Subcutaneous abdominal adipose tissue (tissue), 5 donors: ENCODE measurements around the gene SLC6A11.

ENCODE experiments used
- H3K27ac ChIP-seq: one replicate; pipeline ENCODE4 v1.7.0; 2013; ENCODE audit warnings: low read depth, mild to moderate bottlenecking, inconsistent platforms, low read length, moderate library complexity
- H3K27me3 ChIP-seq, 5 donors: one replicate each; pipeline ENCODE4 v1.7.0; 2013; ENCODE audit warnings: low read length in 5 of 5, inconsistent platforms in 1 of 5; ENCODE audit not compliant: control insufficient read depth in 5 of 5, insufficient read depth in 4 of 5
- H3K36me3 ChIP-seq, 5 donors: one replicate each; pipeline ENCODE4 v1.7.0; 2013; ENCODE audit warnings: low read length in 5 of 5; ENCODE audit not compliant: control insufficient read depth in 5 of 5, insufficient read depth in 5 of 5
- H3K4me1 ChIP-seq, 5 donors: one replicate each; pipeline ENCODE4 v1.7.0; 2013; ENCODE audit warnings: low read length in 5 of 5, mild to moderate bottlenecking in 3 of 5, moderate library complexity in 1 of 5; ENCODE audit not compliant: control insufficient read depth in 5 of 5, insufficient read depth in 5 of 5
- H3K4me3 ChIP-seq, 5 donors: one replicate each; pipeline ENCODE4 v1.7.0; 2013; ENCODE audit warnings: low read length in 5 of 5, low read depth in 1 of 5
- H3K9ac ChIP-seq, 5 donors: one replicate each; pipeline ENCODE4 v1.7.0; 2013; ENCODE audit warnings: low read length in 5 of 5, mild to moderate bottlenecking in 4 of 5, moderate library complexity in 3 of 5
- H3K9me3 ChIP-seq, 5 donors: one replicate each; pipeline ENCODE4 v1.7.0; 2013; ENCODE audit warnings: low read length in 5 of 5; ENCODE audit not compliant: control insufficient read depth in 5 of 5
- donor health status: healthy.
- donor health status: healthy.
- donor health status: healthy.
- donor health status: healthy.
- donor health status: healthy.

The SLC6A11 gene

GRCh38 chr3:10835406-10835805 is 19.4 kb downstream of the SLC6A11 start:
- Histone ChIP-seq H3K9me3 (peaks cover 0 to 2% (median 0%) of the 10 kb centered on the region in 5 donors), H3K27me3 (peaks cover 14 to 32% (median 21%) of the 10 kb centered on the region in 5 donors), H3K27ac (no peak overlapping the region), H3K36me3 (no peaks in the 10 kb centered on the region), H3K9ac (no peak overlapping the region), H3K4me3 (no peak overlapping the region), H3K4me1 (no peaks in the 10 kb centered on the region)

DNA sequence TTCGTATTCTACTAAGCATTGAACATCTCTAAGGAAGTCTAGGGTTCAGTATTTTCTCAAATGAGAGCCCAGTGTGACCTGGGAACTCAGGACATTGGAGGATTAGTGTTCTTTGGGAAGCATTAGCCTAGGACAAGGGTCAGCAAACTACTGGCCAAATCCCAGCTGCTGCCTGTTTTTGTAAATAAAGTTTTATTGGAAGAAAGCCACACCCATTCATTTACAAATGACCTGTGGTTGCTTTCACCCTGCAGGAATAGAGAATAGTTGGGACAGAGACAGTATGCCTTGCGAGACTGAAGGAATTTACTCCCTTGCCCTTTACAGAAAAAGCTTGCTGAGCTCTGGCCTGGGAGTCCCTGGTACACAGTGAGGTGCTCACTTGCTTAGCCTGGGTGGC is 20.6 kb downstream of the SLC6A11 start:
- Histone ChIP-seq H3K4me1 (no peaks in the 10 kb centered on the region), H3K27me3 (peaks cover 14 to 35% (median 21%) of the 10 kb centered on the region in 5 donors), H3K36me3 (no peaks in the 10 kb centered on the region), H3K9me3 (no peaks in the 10 kb centered on the region), H3K4me3 (no peak overlapping the region), H3K27ac (no peak overlapping the region), H3K9ac (no peak overlapping the region)

GRCh38 chr3:10837849-10838248 is 21.8 kb downstream of the SLC6A11 start:
- no peaks in the 10 kb centered on the region for H3K9me3 ChIP-seq
- H3K4me3 ChIP-seq: no peak overlapping the region
- H3K27me3 ChIP-seq: peaks cover 14 to 35% (median 23%) of the 10 kb centered on the region in 5 donors
- H3K4me1 ChIP-seq: no peaks in the 10 kb centered on the region
- H3K27ac ChIP-seq: no peak overlapping the region
- no peaks in the 10 kb centered on the region for H3K36me3 ChIP-seq
- no peak overlapping the region for H3K9ac ChIP-seq

DNA sequence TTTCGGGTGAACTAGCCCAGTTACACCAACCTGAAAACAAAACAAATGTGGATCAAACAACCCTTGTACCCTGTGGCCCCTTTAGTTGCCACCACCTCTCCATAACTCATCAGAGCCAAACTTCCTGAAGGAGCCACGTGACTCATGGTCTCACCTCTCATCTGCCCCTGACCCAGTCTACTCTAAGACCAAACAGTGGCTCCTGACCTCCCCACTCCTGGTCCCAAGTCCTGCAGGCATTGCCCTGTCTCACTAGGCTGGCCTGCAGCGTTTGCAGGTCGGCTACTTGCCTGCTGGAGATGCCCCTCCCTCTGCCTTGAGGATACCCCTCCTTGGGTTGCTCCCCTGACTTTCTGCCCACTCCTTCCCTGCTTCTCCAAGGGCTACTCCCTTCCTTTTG is 23.1 kb downstream of the SLC6A11 start:
- Histone ChIP-seq H3K4me1 (no peaks in the 10 kb centered on the region), H3K27me3 (peaks cover 14 to 30% (median 23%) of the 10 kb centered on the region in 5 donors), H3K4me3 (no peak overlapping the region), H3K9me3 (peaks cover 0 to 3% (median 0%) of the 10 kb centered on the region in 5 donors), H3K27ac (no peak overlapping the region), H3K36me3 (no peaks in the 10 kb centered on the region), H3K9ac (no peak overlapping the region)

- no peak overlapping the region for H3K27ac ChIP-seq
Observed at GRCh38 chr3:10841100-10841499, 25.1 kb downstream of the SLC6A11 start.

GRCh38 chr3:10843378-10843777 is 27.4 kb downstream of the SLC6A11 start:
- Histone ChIP-seq H3K9me3 (peaks cover 0 to 3% (median 0%) of the 10 kb centered on the region in 5 donors), H3K27me3 (peaks cover 11 to 24% (median 18%) of the 10 kb centered on the region in 5 donors), H3K36me3 (no peaks in the 10 kb centered on the region), H3K9ac (no peak overlapping the region), H3K4me1 (peaks cover 0 to 22% (median 0%) of the 10 kb centered on the region in 5 donors), H3K27ac (no peak overlapping the region), H3K4me3 (no peak overlapping the region)

More at GRCh38 chr3:10841100-10841499, 25.1 kb downstream of the SLC6A11 start:
- H3K4me3 ChIP-seq: no peak overlapping the region
- peaks cover 11 to 23% (median 18%) of the 10 kb centered on the region in 5 donors for H3K27me3 ChIP-seq
- H3K4me1 ChIP-seq: peaks cover 0 to 15% (median 0%) of the 10 kb centered on the region in 5 donors
- peaks cover 0 to 3% (median 0%) of the 10 kb centered on the region in 5 donors for H3K9me3 ChIP-seq
- no peaks in the 10 kb centered on the region for H3K36me3 ChIP-seq
- H3K9ac ChIP-seq: no peak overlapping the region

DNA sequence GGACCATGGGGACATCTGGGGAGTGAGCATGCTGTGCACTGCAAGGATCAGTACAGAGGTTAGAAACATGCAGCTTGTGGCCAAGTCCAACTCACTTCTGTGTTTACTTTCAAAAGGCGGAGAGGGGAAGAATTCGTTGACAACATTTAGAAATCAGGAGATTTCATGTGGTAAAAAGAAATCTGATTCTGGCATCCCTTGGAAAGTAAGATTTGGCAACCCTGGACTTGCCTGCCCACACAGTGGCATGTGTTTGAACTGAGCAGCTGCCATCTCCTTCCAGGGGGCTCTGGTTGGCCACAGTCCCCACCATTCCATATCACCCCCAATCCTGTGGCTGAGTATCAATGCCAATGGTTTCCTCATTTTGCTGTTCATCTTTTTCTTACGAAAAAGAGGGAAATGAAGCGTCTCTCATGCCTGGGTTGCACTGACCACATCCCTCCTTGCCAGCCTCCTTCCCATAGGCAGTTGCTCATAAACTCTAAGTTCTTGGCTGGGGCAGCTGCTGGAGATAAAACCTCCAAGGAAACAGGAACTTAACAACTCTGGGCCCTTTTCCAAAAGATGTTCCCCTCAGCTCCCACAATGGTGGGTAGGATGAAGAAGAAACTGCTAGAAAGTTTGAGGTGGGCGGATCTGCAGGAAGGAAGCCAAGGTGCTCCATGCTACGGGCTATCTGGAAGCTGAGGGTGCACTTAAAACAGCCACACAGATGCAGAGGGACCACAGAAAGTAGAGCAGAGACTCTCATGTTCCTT is 29.2 kb downstream of the SLC6A11 start:
- H3K27ac ChIP-seq: no peak overlapping the region
- H3K36me3 ChIP-seq: no peaks in the 10 kb centered on the region
- peaks cover 0 to 3% (median 0%) of the 10 kb centered on the region in 5 donors for H3K9me3 ChIP-seq
- peaks cover 0 to 22% (median 0%) of the 10 kb centered on the region in 5 donors for H3K4me1 ChIP-seq
- no peak overlapping the region for H3K9ac ChIP-seq
- H3K27me3 ChIP-seq: peaks cover 0 to 19% (median 5%) of the 10 kb centered on the region in 5 donors
- no peak overlapping the region for H3K4me3 ChIP-seq

DNA sequence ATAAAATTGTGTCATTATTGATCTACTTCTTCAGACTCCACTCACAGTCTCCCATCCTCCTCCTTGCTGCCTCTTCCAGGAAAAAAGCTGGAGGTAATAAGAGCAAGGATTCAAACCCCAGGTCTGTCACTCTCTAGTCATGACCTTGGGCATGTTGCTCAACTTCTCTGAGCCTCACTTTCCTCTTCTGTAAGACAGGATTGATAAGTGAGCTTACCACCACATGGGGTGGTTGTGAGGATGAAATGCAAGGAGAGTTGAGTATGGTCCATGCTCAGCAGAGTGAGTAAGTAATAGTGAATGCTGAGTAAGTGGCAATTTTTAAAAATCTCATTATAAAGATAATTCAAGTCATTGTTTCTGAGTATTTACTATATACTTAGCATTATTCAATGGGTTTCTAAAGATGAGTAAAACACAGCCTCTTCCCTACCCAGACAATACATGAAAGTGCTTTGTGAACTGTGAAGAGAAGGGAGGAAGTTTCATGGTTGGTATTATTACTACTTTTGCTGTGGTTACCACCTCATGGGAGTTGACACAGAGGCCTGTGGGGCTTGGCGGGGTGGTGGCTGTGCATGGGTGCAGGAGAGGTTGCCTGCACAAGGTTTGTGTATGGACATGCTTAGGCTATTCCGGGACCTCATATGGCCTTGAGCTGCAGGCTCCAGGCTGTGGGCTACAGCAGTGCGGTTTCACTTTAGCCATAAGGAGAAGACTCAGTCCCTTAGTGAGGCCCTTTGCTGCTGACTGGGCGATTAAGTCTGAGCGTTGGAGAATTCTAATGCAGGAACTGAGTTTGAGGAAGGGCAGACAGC is 30.0 kb downstream of the SLC6A11 start:
- Histone ChIP-seq H3K36me3 (no peaks in the 10 kb centered on the region), H3K27me3 (peaks cover 0 to 14% (median 3%) of the 10 kb centered on the region in 5 donors)

DNA sequence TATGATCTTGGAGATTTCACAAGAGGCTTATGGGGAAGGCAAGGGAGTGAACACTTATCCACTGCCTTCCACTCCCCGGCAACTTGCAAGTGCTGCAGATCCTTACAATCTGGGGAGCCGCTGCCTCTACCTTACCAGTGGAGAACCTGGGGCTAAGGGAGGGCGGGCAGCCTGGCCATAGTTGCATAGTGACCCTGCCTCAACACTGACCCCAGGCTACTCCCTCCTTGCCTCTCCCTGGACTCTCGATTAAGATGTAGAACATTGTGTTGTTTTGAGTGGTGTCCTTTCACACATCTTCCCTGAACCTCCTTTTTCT is 30.6 kb downstream of the SLC6A11 start:
- Histone ChIP-seq H3K36me3 (no peaks in the 10 kb centered on the region), H3K4me3 (no peak overlapping the region), H3K4me1 (peaks cover 0 to 22% (median 0%) of the 10 kb centered on the region in 5 donors), H3K9me3 (peaks cover 0 to 3% (median 0%) of the 10 kb centered on the region in 5 donors), H3K27me3 (peaks cover 0 to 14% (median 3%) of the 10 kb centered on the region in 5 donors), H3K9ac (no peak overlapping the region), H3K27ac (no peak overlapping the region)

More for the DNA sequence above, 30.0 kb downstream of the SLC6A11 start:
- Histone ChIP-seq H3K9me3 (peaks cover 0 to 3% (median 0%) of the 10 kb centered on the region in 5 donors), H3K4me3 (no peak overlapping the region), H3K9ac (no peak overlapping the region), H3K4me1 (peaks cover 0 to 22% (median 0%) of the 10 kb centered on the region in 5 donors), H3K27ac (no peak overlapping the region)

DNA sequence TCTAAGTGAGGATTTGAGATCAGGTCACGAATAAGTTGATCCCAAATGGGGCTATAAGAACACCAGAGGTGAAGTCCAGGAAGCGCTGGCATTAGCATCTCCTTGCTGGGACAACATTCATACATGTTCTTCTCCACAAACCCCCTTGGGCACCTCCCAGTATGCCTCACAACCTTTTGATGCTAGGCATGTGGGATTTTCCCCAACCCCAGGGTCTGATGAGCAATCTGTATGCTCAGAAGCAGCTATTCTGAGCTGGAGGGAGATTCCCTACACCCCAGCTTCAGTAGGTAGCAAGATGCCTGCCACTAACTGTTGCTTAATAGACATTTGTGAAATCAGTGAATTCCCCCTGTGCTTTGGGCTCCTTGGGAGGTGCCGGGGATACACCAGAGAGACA is 32.2 kb downstream of the SLC6A11 start:
- H3K4me1 ChIP-seq: peaks cover 0 to 22% (median 0%) of the 10 kb centered on the region in 5 donors
- H3K27ac ChIP-seq: no peak overlapping the region
- H3K36me3 ChIP-seq: no peaks in the 10 kb centered on the region
- H3K27me3 ChIP-seq: peaks cover 0 to 18% (median 0%) of the 10 kb centered on the region in 5 donors
- H3K9ac ChIP-seq: no peak overlapping the region
- H3K4me3 ChIP-seq: no peak overlapping the region
- peaks cover 0 to 3% (median 0%) of the 10 kb centered on the region in 5 donors for H3K9me3 ChIP-seq
